ENCODE data around the gene FGFBP2.

FGFBP2 gene

DNA sequence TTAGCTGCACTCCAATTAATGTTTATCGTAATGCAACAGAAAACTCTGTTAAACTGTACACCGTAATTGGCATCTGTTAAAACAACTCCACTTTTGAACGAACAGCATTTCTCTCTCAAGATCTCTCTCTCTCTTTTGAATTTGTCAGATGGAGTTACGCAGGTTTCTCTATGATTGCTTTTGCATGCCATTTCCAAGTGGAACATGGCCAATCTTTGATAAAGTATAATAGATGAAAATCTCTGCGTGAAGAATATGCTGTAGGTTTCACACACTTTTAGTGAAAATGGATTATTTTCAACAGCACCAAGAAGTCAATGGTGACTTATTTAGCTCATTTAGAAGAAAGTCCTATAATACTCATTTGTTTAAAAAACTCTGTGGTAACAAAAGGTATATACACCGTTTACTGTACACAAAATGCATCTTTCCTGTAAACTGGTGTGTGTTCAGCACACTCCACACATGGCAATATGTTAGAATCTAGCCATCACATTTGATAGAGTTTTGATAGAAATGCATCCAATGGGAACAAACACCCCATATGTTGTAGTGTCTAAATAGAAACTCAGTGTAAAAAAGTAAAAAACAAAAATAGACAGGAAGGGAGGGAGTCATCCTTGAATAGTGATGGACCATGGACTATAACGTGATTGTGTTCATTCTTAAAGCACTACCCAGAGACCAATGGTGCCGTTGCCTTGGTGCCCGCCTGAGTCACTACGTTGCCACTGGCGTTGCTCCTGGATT is 5.8 kb upstream of the FGFBP2 start:
- no peak for DNase-seq (ENCODE audit: low spot score)

DNA sequence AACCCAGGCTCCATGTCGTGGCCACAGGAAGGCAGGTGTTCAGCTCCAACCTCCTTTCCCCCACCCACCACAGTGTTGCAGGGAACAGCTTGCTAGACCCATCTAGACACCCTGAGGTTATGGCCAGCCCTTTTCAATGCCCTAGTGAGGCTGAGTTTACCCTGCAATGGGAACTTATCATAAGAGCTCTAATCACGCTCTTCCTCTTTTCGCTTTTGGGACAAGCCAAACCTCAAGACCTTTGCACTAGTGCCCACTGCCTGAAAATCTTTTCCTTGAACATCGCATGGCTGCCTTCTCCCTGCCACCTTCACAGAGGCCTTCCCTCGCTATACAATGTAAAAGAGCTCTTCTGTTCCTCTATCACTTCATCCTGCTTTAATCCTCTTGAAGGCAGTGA is 2.4 kb upstream of the FGFBP2 start:
- no peak for DNase-seq (ENCODE audit: low spot score)

DNA sequence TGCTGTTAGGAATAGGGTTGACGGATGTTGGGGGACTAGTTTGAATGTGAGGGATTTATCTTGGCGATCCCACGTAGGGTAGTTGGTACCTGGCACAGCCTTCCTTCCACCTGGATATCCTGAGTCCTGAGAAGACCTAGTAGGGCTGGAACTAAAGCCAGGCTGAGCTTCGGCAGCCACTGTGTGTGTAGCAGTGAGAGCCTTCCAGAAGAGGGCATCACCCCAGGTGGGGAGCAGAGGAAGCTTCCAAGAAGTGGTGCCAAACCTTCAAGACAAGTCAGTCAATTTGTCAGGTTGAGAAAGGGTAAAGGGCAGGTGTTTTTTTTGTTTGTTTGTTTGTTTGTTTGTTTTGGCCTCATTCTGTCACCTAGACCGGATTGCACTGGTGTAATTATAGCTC is 1.2 kb upstream of the FGFBP2 start:
- no peak for DNase-seq (ENCODE audit: low spot score)

DNA sequence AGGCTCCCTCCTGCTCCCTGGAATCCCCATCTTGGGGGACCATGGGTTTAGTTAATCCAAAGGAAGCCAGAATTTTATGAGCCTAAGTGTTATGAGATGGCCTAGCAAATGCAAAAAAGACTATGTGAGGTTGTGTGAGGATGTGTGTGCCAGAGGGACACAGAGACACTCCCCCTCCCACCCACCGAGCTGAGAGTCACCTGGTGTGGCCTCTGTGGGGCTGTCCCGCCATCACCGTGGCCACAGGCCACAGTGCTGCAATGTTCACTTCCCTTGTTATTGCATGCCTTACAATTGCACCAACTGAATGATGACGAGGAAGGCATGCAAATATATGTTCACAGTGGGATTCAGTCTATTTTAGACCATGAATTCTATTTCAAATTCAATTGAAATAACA is 601 bp upstream of the FGFBP2 start:
- no peak for DNase-seq (ENCODE audit: low spot score)

DNA sequence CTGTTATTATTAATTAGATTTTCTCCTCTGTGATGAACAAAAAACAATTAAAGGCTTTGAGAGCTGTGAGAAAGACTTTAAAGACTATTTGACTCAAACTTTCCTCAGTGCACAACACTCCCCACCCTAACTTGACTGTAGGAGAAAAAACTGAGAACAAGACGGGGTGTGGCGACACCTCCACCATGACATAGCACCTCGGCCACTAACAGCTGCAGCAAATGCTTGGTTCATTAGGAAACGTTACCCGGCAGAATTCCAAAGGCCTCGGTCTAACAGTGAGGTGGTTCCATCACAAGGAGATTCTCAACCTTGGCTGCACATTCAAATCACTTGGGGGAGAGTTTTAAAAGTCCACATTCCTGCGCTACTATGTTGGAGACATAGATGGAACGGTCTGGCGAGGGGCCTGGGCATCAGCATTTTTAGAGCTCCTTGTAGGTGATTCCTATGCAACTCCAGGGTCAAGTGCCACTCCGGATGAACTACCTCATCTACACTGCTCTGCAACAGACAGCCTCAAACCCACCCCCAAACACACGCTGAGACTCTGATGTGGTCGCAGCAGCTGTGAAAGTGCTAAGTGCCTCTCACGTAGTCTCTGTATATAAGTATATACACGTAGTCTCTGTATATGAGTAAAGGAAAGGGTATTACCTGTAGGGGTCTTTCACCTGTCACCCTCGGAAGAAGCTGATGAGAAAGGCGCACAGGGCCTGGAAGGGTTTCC is 1.0 kb downstream of the FGFBP2 start:
- DNase-seq (ENCODE audit: low spot score), result no peak

DNA sequence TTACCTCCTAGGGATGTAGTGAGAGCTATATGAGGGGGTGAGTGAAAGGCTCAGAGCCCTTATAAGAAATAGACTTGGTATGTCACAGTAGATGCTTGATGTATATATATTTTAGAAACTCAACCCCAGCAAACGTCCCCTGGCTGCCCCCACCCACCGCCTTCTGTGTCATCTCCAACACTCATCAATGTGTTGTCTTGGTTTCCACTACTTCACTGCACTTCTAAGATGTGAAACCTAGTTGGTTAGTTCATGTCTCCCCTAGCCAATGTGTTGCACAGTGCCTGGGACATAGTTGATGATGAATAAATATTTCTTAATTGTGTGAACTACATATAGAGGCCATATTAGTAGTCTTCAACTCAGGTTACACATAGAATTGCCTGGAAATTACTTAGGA is 4.4 kb downstream of the FGFBP2 start:
- DNase-seq (ENCODE audit: low spot score), result no peak

DNA sequence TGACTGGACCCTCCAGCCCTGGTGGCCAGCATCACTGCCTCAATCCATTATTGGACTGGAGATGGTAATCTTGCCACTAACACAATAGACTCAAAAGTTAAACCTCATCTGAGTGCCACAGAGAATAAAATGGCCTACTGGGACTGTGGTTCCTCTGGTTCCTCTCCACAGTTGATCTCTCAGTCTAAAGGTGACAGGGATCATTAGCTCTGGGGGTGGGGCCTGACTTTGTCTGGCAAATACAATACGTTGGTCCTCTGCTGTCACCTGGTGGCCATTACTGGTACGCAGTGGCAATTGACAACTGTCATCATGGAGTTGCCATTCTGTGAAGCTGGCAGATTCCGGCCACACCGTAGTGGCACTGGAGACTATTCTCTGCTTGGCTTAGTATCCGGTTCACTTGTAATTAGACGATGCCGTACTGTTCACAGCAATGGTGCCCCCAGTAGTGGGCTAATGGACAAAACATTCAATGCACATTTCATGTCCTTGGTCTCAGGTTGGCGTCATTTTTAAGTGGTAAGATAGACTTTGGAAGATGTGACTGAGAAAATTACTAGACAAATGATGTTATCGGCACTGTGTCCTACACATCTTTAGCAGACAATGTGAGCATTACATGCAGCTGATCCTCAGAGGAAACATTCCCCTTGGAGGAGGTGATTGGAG is 6.7 kb downstream of the FGFBP2 start:
- peak; percentile 62 for DNase-seq (ENCODE audit: low spot score)

DNA sequence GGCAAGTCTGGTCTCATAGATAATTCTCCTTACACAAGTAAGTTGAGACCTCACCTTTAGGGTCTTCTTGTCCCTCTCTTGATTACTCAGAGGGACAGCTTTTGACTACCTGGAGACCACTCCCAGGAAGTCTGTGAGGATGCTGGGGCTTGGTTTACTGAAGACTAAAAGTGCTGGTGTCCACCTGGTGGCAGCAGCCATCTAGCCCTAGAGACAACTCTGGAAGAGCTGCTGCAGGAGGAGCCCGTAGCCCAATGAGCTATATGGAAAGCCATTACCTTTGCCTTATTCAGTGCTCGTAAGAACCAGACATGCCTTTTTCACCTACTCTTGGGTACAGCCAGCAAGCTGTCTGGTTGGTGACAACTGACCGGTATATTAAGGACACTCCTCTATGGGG is 7.3 kb downstream of the FGFBP2 start:
- no peak for DNase-seq (ENCODE audit: low spot score)

DNA sequence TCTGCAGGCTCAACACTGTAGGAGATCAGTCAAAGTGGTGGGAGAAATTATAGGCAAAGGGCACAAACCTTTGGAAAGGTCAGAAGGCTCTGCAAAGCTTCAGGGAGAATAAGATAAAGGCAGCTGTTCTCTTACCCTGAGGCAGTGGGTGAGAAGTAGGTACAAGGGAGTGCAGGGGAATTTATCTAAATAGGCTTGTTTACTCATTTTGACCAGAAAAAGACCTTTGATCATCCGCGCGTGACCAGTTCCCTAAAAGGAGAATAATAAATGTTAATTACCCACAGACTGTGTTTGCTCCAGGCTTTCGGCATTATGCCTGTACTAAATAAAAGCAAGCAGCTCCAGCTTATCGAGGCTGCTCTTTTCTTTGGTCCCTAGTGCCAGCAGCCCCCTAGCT is 9.3 kb downstream of the FGFBP2 start:
- no peak for DNase-seq (ENCODE audit: low spot score)

DNA sequence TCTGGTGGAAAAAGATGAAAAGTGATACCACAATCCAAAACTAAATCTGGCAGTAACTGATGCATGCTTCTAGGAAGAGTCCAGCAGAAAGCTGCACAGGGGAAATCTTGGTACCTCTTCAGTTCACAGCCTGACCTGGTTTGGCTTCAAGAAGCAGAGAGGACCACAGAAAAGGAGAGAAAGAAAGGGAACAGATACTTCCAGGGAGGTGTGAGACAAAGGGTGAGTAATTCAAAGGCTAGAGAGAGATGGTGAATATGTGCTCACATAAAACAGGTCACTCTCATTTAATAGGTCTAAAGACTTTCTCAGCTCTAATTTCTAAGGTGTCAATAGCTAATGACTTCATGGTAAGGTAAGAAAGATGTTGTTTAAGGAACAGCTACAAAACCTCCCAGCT is 11.2 kb downstream of the FGFBP2 start:
- no peak for DNase-seq (ENCODE audit: low spot score)

DNA sequence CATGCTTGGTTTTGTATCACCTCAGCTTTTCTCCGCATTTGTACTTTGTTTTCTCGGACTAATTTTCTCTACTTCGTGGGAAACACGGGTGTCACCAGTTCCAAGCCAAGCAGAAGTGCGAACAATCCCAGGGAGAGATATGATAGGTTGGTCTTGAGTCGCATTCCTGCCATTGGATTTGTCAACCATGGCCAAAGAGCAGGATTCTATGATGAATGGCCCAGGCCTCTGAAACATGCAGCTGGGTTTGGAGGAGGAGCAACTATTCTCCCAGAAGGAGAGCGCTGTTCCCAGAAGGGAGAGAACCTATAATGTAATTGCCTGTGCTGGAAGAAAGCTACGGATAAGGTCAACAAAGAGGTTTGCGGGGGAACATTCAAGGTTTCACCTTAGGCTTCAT is 14.1 kb downstream of the FGFBP2 start:
- DNase-seq (ENCODE audit: low spot score), result no peak

DNA sequence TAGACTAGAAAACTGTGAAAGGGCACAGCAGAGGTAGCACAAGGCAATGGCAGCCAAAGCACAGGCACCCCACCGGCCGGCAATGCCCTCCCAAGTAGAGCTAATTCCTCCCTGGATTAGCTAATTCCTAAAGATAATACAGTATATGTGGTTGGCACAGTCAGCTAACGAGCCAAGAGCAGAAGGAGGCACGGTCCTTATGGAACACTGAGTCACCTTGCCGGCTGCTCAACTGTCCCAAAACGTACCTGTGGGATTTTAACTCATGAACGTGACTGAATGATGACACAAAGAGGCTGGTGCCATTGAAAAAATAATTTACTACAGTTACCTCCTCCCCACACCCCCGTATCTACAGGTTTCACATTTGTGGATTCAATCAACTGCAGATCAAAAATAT is 15.3 kb downstream of the FGFBP2 start:
- DNase-seq (ENCODE audit: low spot score), result no peak

DNA sequence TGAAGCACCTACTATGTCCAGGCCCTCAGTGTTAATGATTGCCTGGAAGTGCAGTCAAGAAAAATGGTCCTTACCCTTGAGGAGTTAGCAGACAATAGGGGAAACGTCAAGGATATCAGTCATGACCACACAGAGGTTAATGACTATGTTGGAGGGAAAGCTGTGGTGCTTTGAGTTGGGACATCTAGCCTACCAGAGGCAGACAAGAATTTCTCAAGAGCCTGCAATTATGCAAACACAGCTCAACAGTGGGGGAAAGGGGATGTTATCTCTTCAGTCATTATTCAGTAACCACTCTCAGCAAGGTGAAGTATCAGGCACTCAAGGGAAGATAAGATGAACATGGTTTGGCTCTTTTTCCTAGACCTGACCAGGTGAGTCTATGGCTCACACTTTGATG is 17.5 kb downstream of the FGFBP2 start:
- DNase-seq (ENCODE audit: low spot score), result no peak

DNA sequence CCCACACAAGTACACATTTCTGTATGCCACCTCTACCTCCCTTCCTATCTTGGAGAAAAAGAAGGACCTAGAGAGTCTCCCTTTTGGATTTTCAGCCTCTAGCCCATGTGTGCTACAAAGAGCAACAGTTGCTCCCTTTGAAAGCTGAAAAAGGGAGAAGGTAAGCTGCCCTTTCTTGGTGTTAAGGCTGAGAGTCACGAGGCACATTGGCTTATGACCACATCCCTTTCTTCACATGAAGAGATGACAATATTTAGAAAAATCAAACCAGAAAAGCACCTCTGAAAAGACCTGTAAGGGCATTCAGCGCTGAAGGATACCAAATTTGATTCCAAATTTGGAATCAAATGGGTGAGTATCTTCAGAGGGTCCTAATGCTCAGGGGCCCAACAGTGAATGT is 18.1 kb downstream of the FGFBP2 start:
- no peak for DNase-seq (ENCODE audit: low spot score)

DNA sequence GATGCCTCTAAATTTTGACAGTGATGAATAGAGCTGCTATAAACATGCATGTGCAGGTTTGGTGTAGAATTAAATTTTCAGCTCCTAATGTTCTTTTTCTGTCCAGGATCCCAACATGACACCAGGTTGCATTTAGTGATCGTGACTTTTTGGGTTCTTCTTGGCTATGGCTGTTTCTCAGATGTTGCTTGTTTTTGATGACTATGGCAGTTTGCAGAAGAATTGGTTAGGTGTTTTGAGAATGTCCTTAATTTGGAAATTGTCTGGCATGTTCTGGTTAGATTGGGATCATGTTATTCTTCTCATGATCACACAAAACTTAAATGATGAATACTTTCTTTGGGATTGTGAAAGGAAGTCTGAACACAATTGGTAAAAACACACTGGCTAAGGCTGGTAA is 20.7 kb downstream of the FGFBP2 start:
- DNase-seq (ENCODE audit: low spot score), result no peak

DNA sequence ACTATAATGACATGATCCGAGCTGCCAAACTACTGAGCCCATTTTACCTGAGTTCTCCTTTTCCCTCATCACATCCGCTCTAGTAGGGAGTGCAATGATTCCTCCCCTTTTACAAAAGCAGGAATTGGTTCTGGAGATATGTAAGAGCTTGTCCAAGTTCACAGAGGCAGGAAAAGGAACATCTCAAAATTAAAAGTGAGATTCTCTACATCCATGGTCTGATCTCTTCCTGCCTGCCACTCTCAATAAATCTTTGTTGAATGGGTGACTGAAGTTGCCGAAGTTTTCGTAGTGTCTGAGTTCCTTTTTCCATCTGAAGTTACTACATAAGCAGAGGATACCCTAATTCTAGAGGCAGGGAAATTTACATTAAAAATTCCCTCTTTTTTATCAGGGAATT is 24.3 kb downstream of the FGFBP2 start, which contains the start of gene FGFBP1:
Gene FGFBP1 (minus strand): TSS at position 101 of the 400 bp plus-strand sequence. CDS start 2,108 bp downstream, outside the sequence.
- DNase-seq (ENCODE audit: low spot score), result no peak

DNA sequence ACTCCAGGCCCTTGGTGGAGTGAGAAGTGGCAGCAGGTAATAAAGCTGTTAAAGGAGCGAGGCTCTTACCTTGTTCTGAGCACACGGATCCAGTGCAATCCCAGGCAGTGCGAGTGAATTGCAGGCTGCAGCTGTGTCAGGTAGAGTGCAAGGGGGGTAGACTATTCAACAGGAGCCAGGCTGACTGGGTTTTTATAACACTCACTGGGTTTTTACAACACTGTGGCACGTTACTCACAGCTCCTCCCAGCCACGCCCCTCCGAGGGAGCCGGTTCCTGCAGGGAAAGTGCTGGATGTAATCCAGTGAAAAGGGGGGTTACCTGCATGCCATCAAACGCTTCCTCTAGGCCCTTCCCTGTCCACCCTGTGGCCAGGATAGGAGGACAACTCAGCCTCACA is 24.8 kb downstream of the FGFBP2 start:
- DNase-seq (ENCODE audit: low spot score), result no peak

DNA sequence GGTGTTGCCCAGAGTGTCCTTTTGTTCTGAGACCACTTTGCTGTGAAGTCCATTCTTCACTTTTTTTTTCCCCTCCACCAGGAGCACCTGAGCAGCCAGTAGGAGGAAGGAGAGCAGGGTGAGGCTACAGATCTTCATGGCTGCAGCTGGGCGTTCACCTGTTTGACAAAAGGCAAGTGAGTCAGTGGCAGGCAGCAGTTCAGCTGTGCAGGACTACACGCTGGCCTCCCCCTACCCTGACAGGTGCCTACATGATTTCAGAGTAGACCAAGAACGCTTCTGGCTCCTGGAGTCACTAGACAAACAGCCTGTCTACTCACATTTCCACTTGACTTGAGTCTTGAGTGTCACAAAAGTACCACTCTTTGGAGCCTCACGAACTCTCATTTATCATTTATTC is 26.5 kb downstream of the FGFBP2 start:
- DNase-seq (ENCODE audit: low spot score), result no peak

DNA sequence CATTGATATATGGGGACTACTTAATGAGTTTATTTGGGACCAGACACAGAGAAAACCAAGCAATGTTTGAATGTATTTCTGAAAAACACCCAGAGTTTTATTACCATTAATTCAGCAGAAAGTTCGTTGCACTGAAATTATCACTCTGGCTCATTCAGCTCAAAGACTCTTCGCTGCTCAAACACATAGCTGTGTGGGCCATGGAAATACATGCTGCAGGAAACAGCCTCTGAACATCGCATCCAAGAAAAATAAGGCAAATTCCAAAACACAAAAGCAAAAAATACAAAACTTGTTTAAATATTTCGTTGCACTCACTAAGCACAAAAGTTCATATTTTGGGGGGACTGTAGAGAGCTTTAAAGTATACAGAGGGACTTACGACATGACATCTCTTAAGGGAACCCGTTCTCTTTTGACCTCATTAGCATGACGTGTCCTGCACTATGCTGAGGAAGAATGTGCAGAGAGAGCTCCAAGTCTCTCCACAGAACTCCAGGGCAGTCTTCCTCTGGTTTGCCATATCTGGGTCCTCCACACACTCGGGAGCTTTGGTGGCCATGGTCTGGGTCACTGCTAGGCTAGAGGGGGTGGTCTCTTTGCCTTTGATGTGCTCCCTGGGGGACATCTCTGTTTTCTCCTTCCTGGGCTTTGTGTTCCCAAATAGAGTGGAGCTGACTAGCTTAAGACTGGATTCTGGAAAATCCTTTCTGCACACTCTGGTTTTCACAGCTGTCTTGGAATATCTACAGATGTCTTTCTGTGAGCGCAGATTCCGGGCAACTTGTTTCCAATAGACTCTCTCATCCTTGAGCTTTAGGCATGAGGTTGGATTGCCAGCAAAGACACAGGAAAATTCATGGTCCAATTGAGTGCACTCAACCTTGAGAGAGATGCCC is 27.2 kb downstream of the FGFBP2 start:
- no peak for DNase-seq (ENCODE audit: low spot score)

DNA sequence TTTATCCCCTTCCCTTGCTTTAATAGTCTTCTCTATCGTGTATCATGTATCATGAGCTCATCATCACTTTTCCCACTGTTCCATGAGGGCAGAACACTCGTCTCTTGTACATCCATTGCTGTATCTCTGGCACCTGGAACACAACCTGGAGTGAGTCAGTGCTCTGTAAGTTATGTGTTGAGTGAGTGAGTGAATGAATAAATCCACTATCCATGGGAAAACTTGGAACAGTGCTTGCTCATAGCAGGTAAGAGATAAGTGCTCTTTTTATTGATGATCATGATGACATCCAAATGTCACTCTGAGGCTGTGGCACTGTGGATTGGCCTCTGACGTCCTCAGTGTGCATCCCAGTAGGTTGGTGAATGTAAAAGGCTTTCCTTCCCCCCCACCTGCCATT is 28.7 kb downstream of the FGFBP2 start:
- no peak for DNase-seq (ENCODE audit: low spot score)

DNA sequence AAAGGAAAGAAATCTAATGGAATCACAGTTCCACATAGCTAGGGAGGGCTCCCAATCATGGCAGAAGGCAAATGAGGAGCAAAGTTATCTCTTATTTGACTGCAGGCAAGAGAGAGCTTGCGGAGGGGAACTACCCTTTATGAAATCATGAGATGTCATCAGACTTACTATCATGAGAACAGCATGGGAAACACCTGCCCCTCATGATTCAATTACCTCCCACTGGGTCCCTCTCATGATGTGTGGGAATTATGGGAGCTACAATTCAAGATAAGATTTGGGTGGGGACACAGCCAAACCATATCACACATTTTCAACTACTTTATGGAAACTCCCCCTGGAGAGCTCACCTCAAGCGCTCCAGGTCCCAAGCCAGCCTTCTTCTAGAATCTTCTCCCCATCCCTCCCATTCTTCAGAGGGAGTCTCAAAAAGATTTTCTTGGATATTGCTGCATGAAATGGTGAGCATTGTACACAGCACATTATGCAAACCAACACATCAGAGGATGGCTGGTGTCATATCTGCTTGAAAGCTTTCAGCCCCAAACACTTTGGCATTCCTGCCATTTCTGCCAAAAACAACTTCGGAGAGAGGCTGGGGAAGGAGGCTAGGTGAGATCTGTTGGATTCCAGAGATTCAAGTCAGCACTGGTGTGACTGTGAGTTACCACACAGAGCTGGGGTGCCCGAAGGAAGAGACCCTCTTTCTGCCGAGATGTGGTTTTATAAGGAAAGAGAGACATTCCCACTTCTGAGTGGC is 31.3 kb downstream of the FGFBP2 start:
- no peak for DNase-seq (ENCODE audit: low spot score)

All from kidney capillary endothelial cell (primary cell).